DMS114 treated with DMSO at 0.1 percent for 48 hours (cell line): Measurements from ENCODE around the gene ZFP90.
"Not testable (repeated sequence)": the region's sequence is repeated elsewhere in the genome, so short reads cannot be mapped to it uniquely, and the experiment has no call there.

Source experiments
- DNase-seq: peaks from one replicate; lab custom pipeline; 2025; ENCODE audit not compliant: unreplicated experiment; lab: John Stamatoyannopoulos, UW

Gene ZFP90

GRCh38 chr16:68538880-68539701 is at the start of gene ZFP90:
TSS of gene ZFP90 (plus strand) at chr16:68539291. CDS start at chr16:68539793, 502 bp downstream.
- peak; percentile 84 for DNase-seq

- DNase-seq: no peak
Measured at GRCh38 chr16:68490358-68490757, 48.7 kb upstream of the ZFP90 start.

- DNase-seq: no peak
Measured at GRCh38 chr16:68490829-68491575, 48.1 kb upstream of the ZFP90 start.

GRCh38 chr16:68491576-68491950 is 47.5 kb upstream of the ZFP90 start:
- no peak for DNase-seq

GRCh38 chr16:68492151-68492542 is 46.9 kb upstream of the ZFP90 start:
- no peak for DNase-seq

- no peak for DNase-seq
Measured at GRCh38 chr16:68492543-68493411, 46.3 kb upstream of the ZFP90 start.

- no peak for DNase-seq
Measured at GRCh38 chr16:68493412-68494070, 45.5 kb upstream of the ZFP90 start.

- DNase-seq: not testable (repeated sequence)
Measured at GRCh38 chr16:68494261-68494660, 44.8 kb upstream of the ZFP90 start.

GRCh38 chr16:68496689-68497088 is 42.4 kb upstream of the ZFP90 start:
- no peak for DNase-seq

- no peak for DNase-seq
Measured at GRCh38 chr16:68499006-68499405, 40.1 kb upstream of the ZFP90 start.

- DNase-seq: no peak
Measured at GRCh38 chr16:68503334-68503733, 35.8 kb upstream of the ZFP90 start.

- no peak for DNase-seq
Measured at GRCh38 chr16:68504066-68504465, 35.0 kb upstream of the ZFP90 start.

- no peak for DNase-seq
Measured at GRCh38 chr16:68506331-68507053, 32.6 kb upstream of the ZFP90 start.

- DNase-seq: no peak
Measured at GRCh38 chr16:68508013-68508412, 31.1 kb upstream of the ZFP90 start.

GRCh38 chr16:68508641-68509240 is 30.4 kb upstream of the ZFP90 start:
- DNase-seq: no peak

- DNase-seq: no peak
Measured at GRCh38 chr16:68509381-68509780, 29.7 kb upstream of the ZFP90 start.

- DNase-seq: no peak
Measured at GRCh38 chr16:68510775-68511174, 28.3 kb upstream of the ZFP90 start.

GRCh38 chr16:68512183-68512582 is 26.9 kb upstream of the ZFP90 start:
- DNase-seq: no peak

- no peak for DNase-seq
Measured at GRCh38 chr16:68512742-68513141, 26.3 kb upstream of the ZFP90 start.

- no peak for DNase-seq
Measured at GRCh38 chr16:68514511-68514910, 24.6 kb upstream of the ZFP90 start.
